Neural progenitor cell (in vitro differentiated cells): ENCODE data around the gene RPS6KB2. TPM values are rescaled to one million over a fixed set of nuclear protein-coding genes. Genes with fewer than 3 reads are reported as not detected.

Experiments
- DNase-seq: peaks from one replicate; pipeline ENCODE4 v3.0.0-alpha.2; 2016; ENCODE audit warnings: low spot score
- H2AFZ ChIP-seq: fragments of 200-600 bp; sonication (generic); replicated peaks from 2 replicates; pipeline ENCODE4 v1.6.1; 2016; ENCODE audit warnings: antibody characterized with exemption
- H3F3A ChIP-seq: fragments of 200-600 bp; sonication (generic); 2 replicates; pipeline ENCODE4 v1.6.1; 2016; ENCODE audit warnings: antibody characterized with exemption, low read depth
- H3K27ac ChIP-seq: fragments of 200-600 bp; sonication (generic); 2 replicates; pipeline ENCODE4 v1.5.1; 2016; ENCODE audit warnings: mild to moderate bottlenecking
- H3K27me3 ChIP-seq: fragments of 200-600 bp; sonication (generic); 2 replicates; pipeline ENCODE4 v1.6.1; 2016; ENCODE audit warnings: mild to moderate bottlenecking, moderate library complexity
- H3K36me3 ChIP-seq: fragments of 200-600 bp; sonication (generic); 2 replicates; pipeline ENCODE4 v1.5.1; 2016
- H3K4me1 ChIP-seq: fragments of 200-600 bp; sonication (generic); 2 replicates; pipeline ENCODE4 v1.6.1; 2016; ENCODE audit warnings: mixed run types
- H3K4me2 ChIP-seq: fragments of 200-600 bp; sonication (generic); 2 replicates; pipeline ENCODE4 v1.6.1; 2016
- H3K4me3 ChIP-seq: fragments of 200-600 bp; sonication (generic); 2 replicates; pipeline ENCODE4 v1.5.1; 2016
- H3K79me2 ChIP-seq: fragments of 200-600 bp; sonication (generic); 2 replicates; pipeline ENCODE4 v1.6.1; 2016; ENCODE audit warnings: low read depth
- H3K9ac ChIP-seq: fragments of 200-600 bp; sonication (generic); 2 replicates; pipeline ENCODE4 v1.6.1; 2016
- H3K9me3 ChIP-seq: fragments of 200-600 bp; sonication (generic); 2 replicates; pipeline ENCODE4 v1.5.1; 2016; ENCODE audit warnings: low read depth
- H4K20me1 ChIP-seq: fragments of 200-600 bp; sonication (generic); 2 replicates; pipeline ENCODE4 v1.6.1; 2016; ENCODE audit warnings: low read depth
- H3K27ac Mint-ChIP-seq: 3 replicates; pipeline ENCODE4 v1.8.0; 2021; ENCODE audit warnings: mixed read lengths
- H3K27me3 Mint-ChIP-seq: 2 replicates; pipeline ENCODE4 v1.8.0; 2022; ENCODE audit warnings: low read depth, mild to moderate bottlenecking, inconsistent platforms, moderate library complexity, mixed read lengths; ENCODE audit not compliant: insufficient read depth
- H3K36me3 Mint-ChIP-seq: 3 replicates; pipeline ENCODE4 v1.8.0; 2021; ENCODE audit warnings: mixed read lengths
- H3K4me1 Mint-ChIP-seq: 3 replicates; pipeline ENCODE4 v1.8.0; 2021; ENCODE audit warnings: mixed read lengths
- H3K4me3 Mint-ChIP-seq: 3 replicates; pipeline ENCODE4 v1.8.0; 2021; ENCODE audit warnings: mild to moderate bottlenecking, moderate library complexity, mixed read lengths
- H3K9me3 Mint-ChIP-seq: 3 replicates; pipeline ENCODE4 v1.8.0; 2020; ENCODE audit warnings: mixed read lengths
- CTCF ChIP-seq: fragments of 200-600 bp; sonication (generic); IDR thresholded peaks from 2 replicates; pipeline ENCODE4 v1.5.1; 2017; ENCODE audit warnings: antibody characterized with exemption, mild to moderate bottlenecking
- EZH2 ChIP-seq: fragments of 200-600 bp; sonication (generic); IDR thresholded peaks from 2 replicates; pipeline ENCODE4 v1.6.1; 2017; ENCODE audit warnings: antibody characterized with exemption, mild to moderate bottlenecking, moderate library complexity
- EZH2phosphoT487 ChIP-seq: fragments of 200-600 bp; sonication (generic); IDR thresholded peaks from 2 replicates; pipeline ENCODE4 v1.6.1; 2017; ENCODE audit warnings: antibody characterized with exemption
- total RNA-seq: library from RNA; depleted of rRNA; stranded (reverse); fragments of >200 nt; gene quantifications from 2 replicates; pipeline ENCODE4 v1.2.3, GENCODE V29; 2015; ENCODE audit warnings: low replicate concordance

The RPS6KB2 gene
- total RNA-seq, 1 donor from 2014 or later = 23.7 TPM

GRCh38 chr11:67406969-67407687 lies 21.2 kb upstream of the RPS6KB2 start:
- H3K79me2 ChIP-seq = no peaks in the 10 kb centered on the region
- no peaks in the 10 kb centered on the region for H3K36me3 ChIP-seq
- no peak overlapping the region for H3K4me2 ChIP-seq
- no peak overlapping the region for H3K4me3 ChIP-seq
- H3K9me3 Mint-ChIP-seq = no peaks in the 10 kb centered on the region
- no peaks in the 10 kb centered on the region for H3K9me3 ChIP-seq
- no peak overlapping the region for H3K27ac ChIP-seq
- no peak overlapping the region for H3K9ac ChIP-seq
- H3K4me1 ChIP-seq = peaks cover 25% of the 10 kb centered on the region
- no peaks in the 10 kb centered on the region for H3K27me3 ChIP-seq
- no peaks in the 10 kb centered on the region for H3K36me3 Mint-ChIP-seq
- peak overlapping the region; percentile 94 for H3K27ac Mint-ChIP-seq
- H3F3A ChIP-seq = peaks cover 10% of the 10 kb centered on the region
- peaks cover 8% of the 10 kb centered on the region for H3K27me3 Mint-ChIP-seq
- peaks cover 36% of the 10 kb centered on the region for H3K4me1 Mint-ChIP-seq
- H4K20me1 ChIP-seq = no peaks in the 10 kb centered on the region
- no peak for TF ChIP-seq EZH2phosphoT487
- DNase-seq = no peak
- H3K4me3 Mint-ChIP-seq = peak overlapping the region; percentile 3
- H2AFZ ChIP-seq = no peak overlapping the region

- H2AFZ ChIP-seq = no peak overlapping the region
- Mint-ChIP-seq H3K4me3 (no peak overlapping the region), H3K4me1 (peaks cover 32% of the 10 kb centered on the region), H3K27ac (peak overlapping the region; percentile 94), H3K9me3 (no peaks in the 10 kb centered on the region), H3K36me3 (no peaks in the 10 kb centered on the region), H3K27me3 (peaks cover 11% of the 10 kb centered on the region)
- H4K20me1 ChIP-seq = no peaks in the 10 kb centered on the region
- H3K79me2 ChIP-seq = no peaks in the 10 kb centered on the region
- H3K4me2 ChIP-seq = no peak overlapping the region
- no peak for DNase-seq
- H3K27me3 ChIP-seq = no peaks in the 10 kb centered on the region
- TF ChIP-seq CTCF = no peak
- TF ChIP-seq EZH2 = no peak
- H3K9ac ChIP-seq = no peak overlapping the region
- peaks cover 25% of the 10 kb centered on the region for H3K4me1 ChIP-seq
- H3K27ac ChIP-seq = no peak overlapping the region
- no peak overlapping the region for H3K4me3 ChIP-seq
- H3K9me3 ChIP-seq = no peaks in the 10 kb centered on the region
- no peaks in the 10 kb centered on the region for H3K36me3 ChIP-seq
- H3F3A ChIP-seq = peaks cover 10% of the 10 kb centered on the region
Observed at GRCh38 chr11:67407688-67408163, 20.6 kb upstream of the RPS6KB2 start.

GRCh38 chr11:67408437-67409200 lies 19.7 kb upstream of the RPS6KB2 start:
- Histone ChIP-seq H3K27ac (no peak overlapping the region), H3K9ac (no peak overlapping the region), H3K79me2 (no peaks in the 10 kb centered on the region), H3K4me1 (peaks cover 20% of the 10 kb centered on the region), H4K20me1 (no peaks in the 10 kb centered on the region), H3K4me3 (no peak overlapping the region), H3K4me2 (no peak overlapping the region), H2AFZ (no peak overlapping the region), H3K36me3 (no peaks in the 10 kb centered on the region), H3K9me3 (no peaks in the 10 kb centered on the region), H3F3A (peaks cover 13% of the 10 kb centered on the region), H3K27me3 (no peaks in the 10 kb centered on the region)
- TF ChIP-seq EZH2 (no peak), CTCF (no peak), EZH2phosphoT487 (no peak)
- H3K27ac Mint-ChIP-seq = no peak overlapping the region
- peaks cover 30% of the 10 kb centered on the region for H3K4me1 Mint-ChIP-seq
- no peak for DNase-seq
- peaks cover 13% of the 10 kb centered on the region for H3K27me3 Mint-ChIP-seq
- no peak overlapping the region for H3K4me3 Mint-ChIP-seq
- no peaks in the 10 kb centered on the region for H3K36me3 Mint-ChIP-seq
- no peaks in the 10 kb centered on the region for H3K9me3 Mint-ChIP-seq

GRCh38 chr11:67409261-67409666 lies 19.0 kb upstream of the RPS6KB2 start:
- H3K36me3 ChIP-seq = no peaks in the 10 kb centered on the region
- H3K9me3 ChIP-seq = no peaks in the 10 kb centered on the region
- no peaks in the 10 kb centered on the region for H4K20me1 ChIP-seq
- TF ChIP-seq CTCF (no peak), EZH2 (no peak), EZH2phosphoT487 (no peak)
- H3K27ac ChIP-seq = no peak overlapping the region
- H3K4me2 ChIP-seq = no peak overlapping the region
- no peak for DNase-seq
- no peak overlapping the region for H3K9ac ChIP-seq
- H3K79me2 ChIP-seq = no peaks in the 10 kb centered on the region
- peaks cover 19% of the 10 kb centered on the region for H3K4me1 ChIP-seq
- Mint-ChIP-seq H3K4me3 (no peak overlapping the region), H3K9me3 (no peaks in the 10 kb centered on the region), H3K4me1 (peaks cover 26% of the 10 kb centered on the region), H3K27ac (no peak overlapping the region), H3K27me3 (peaks cover 13% of the 10 kb centered on the region), H3K36me3 (no peaks in the 10 kb centered on the region)
- H3K27me3 ChIP-seq = peaks cover 6% of the 10 kb centered on the region
- H3K4me3 ChIP-seq = no peak overlapping the region
- H3F3A ChIP-seq = peaks cover 13% of the 10 kb centered on the region
- no peak overlapping the region for H2AFZ ChIP-seq
